ENCODE measurements around the gene CAT.

The CAT gene

DNA sequence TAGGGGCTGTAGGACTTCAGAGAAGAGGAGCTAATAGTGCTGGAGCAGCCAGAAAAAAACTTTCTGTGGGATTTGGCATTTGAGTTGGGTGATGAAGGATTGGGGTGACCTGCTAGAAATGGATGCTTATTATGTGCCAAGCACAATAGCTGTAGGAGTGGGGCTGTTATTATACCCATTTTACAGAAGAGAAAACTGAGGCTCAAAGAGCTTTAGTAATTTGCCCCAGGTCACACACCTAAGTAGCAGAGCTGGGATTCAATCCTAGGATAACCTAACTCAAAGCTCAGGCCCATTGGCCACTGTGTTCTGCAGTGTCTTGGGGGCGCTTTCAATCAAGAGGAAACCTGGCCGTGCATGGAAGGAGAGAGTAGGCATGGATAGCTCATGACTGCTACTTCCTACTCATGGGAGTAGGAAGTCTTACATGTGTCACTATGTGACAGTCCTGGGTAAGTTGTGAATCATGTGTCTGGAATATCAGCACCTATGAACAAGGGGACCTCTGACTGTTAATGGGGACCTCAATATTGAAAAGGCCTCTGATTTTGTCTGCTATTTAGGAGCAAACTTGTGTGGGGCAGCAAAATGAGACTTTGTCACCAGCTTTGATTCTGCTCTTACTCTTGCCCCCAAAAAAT, 81.0 kb downstream of the CAT start:
- Histone ChIP-seq H3K4me3 (no peak overlapping the region), H3K27ac (no peak overlapping the region)
- TF ChIP-seq, protein P1, sequence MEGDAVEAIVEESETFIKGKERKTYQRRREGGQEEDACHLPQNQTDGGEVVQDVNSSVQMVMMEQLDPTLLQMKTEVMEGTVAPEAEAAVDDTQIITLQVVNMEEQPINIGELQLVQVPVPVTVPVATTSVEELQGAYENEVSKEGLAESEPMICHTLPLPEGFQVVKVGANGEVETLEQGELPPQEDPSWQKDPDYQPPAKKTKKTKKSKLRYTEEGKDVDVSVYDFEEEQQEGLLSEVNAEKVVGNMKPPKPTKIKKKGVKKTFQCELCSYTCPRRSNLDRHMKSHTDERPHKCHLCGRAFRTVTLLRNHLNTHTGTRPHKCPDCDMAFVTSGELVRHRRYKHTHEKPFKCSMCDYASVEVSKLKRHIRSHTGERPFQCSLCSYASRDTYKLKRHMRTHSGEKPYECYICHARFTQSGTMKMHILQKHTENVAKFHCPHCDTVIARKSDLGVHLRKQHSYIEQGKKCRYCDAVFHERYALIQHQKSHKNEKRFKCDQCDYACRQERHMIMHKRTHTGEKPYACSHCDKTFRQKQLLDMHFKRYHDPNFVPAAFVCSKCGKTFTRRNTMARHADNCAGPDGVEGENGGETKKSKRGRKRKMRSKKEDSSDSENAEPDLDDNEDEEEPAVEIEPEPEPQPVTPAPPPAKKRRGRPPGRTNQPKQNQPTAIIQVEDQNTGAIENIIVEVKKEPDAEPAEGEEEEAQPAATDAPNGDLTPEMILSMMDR (IDR thresholded peaks at IDR 0.05): no peak
- no peak for DNase-seq (ENCODE audit: low spot score)

DNA sequence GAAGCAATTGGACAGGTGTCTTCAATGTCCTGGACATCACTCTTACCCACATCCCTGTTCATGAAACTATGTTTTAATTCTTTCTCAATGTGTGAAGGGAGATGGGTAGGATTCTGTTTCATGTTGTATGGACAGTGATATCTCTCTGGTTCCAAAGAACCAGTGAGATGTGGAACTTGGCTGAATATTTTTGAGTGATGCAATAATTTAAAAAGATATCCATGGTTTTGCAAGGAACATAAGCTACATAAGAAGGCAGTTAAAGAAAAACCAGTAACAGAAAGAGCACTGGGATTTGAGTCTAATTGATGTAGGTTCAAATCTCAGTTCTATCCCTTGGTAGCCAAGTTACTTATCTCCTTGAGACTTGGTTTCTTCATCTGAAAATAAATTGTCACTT, 82.5 kb downstream of the CAT start:
- no peak overlapping the region for H3K4me3 ChIP-seq
- TF ChIP-seq, protein P1 (IDR thresholded peaks at IDR 0.05): no peak
- no peak overlapping the region for H3K27ac ChIP-seq
- DNase-seq (ENCODE audit: low spot score): no peak

Measured in coronary artery (tissue), 2 donors.